Trophoblast cell (in vitro differentiated cells and primary cell): ENCODE results near the gene ARMH1.

Source experiments
- DNase-seq, 2 donors: peaks; one replicate each; pipeline ENCODE4 v3.0.0-alpha.2; 2016
- H2AFZ ChIP-seq: 2 replicates; pipeline ENCODE4 v1.6.1; 2013; ENCODE audit warnings: low read length, moderate library complexity, mild to moderate bottlenecking; ENCODE audit not compliant: insufficient read depth, poor library complexity
- H2AK5ac ChIP-seq: 2 replicates; pipeline ENCODE4 v1.6.1; 2013; ENCODE audit warnings: mild to moderate bottlenecking, low read length
- H2BK120ac ChIP-seq: 2 replicates; pipeline ENCODE4 v1.6.1; 2013; ENCODE audit warnings: low read length, mild to moderate bottlenecking, moderate library complexity; ENCODE audit not compliant: insufficient read depth, poor library complexity
- H2BK12ac ChIP-seq: 2 replicates; pipeline ENCODE4 v1.6.1; 2013; ENCODE audit warnings: mild to moderate bottlenecking, low read length, moderate library complexity
- H2BK5ac ChIP-seq: 2 replicates; pipeline ENCODE4 v1.6.1; 2013; ENCODE audit warnings: low read length, low read depth, moderate library complexity, mild to moderate bottlenecking; ENCODE audit not compliant: poor library complexity
- H3K14ac ChIP-seq: 2 replicates; pipeline ENCODE4 v1.6.1; 2013; ENCODE audit warnings: mild to moderate bottlenecking, low read length
- H3K18ac ChIP-seq: 2 replicates; pipeline ENCODE4 v1.6.1; 2013; ENCODE audit warnings: mild to moderate bottlenecking, low read length
- H3K23ac ChIP-seq: 2 replicates; pipeline ENCODE4 v1.6.1; 2013; ENCODE audit warnings: low read length
- H3K27ac ChIP-seq: 2 replicates; pipeline ENCODE4 v1.5.1; 2013; ENCODE audit warnings: low read depth, mild to moderate bottlenecking, inconsistent platforms, low read length, moderate library complexity
- H3K27me3 ChIP-seq: 2 replicates; pipeline ENCODE4 v1.6.1; 2013; ENCODE audit warnings: inconsistent platforms, mild to moderate bottlenecking, low read length, moderate library complexity; ENCODE audit not compliant: insufficient read depth
- H3K36me3 ChIP-seq, 2 experiments: 1 replicate in 1 of 2; 2 replicates in 1 of 2; pipeline ENCODE4 v1.6.1; 2013; ENCODE audit warnings: low read length in 2 of 2, mild to moderate bottlenecking in 2 of 2, moderate library complexity in 1 of 2; ENCODE audit not compliant: insufficient read depth in 2 of 2, control insufficient read depth in 1 of 2
- H3K4ac ChIP-seq: 2 replicates; pipeline ENCODE4 v1.6.1; 2013; ENCODE audit warnings: low read depth, mild to moderate bottlenecking, low read length, moderate library complexity
- H3K4me1 ChIP-seq, 2 experiments: 1 replicate in 1 of 2; 2 replicates in 1 of 2; pipeline ENCODE4 v1.6.1; 2013; ENCODE audit warnings: low read length in 2 of 2, mild to moderate bottlenecking in 2 of 2, moderate library complexity in 1 of 2; ENCODE audit not compliant: insufficient read depth in 2 of 2, control insufficient read depth in 1 of 2
- H3K4me2 ChIP-seq: 2 replicates; pipeline ENCODE4 v1.6.1; 2013; ENCODE audit warnings: inconsistent platforms, mild to moderate bottlenecking, low read length, moderate library complexity
- H3K4me3 ChIP-seq: 2 replicates; pipeline ENCODE4 v1.5.1; 2013; ENCODE audit warnings: mild to moderate bottlenecking, low read depth, low read length, inconsistent platforms
- H3K79me1 ChIP-seq: one replicate; pipeline ENCODE4 v1.6.1; 2013; ENCODE audit warnings: low read length
- H3K79me2 ChIP-seq: 2 replicates; pipeline ENCODE4 v1.6.1; 2013; ENCODE audit warnings: low read length, mild to moderate bottlenecking; ENCODE audit not compliant: control insufficient read depth, insufficient read depth, poor library complexity
- H3K9ac ChIP-seq: 2 replicates; pipeline ENCODE4 v1.6.1; 2013; ENCODE audit warnings: mild to moderate bottlenecking, low read length
- H3K9me3 ChIP-seq: 2 replicates; pipeline ENCODE4 v1.6.1; 2013; ENCODE audit warnings: low read depth, mild to moderate bottlenecking, control low read depth, inconsistent platforms, low read length; ENCODE audit not compliant: insufficient read depth
- H4K12ac ChIP-seq: 2 replicates; pipeline ENCODE4 v1.6.1; 2013; ENCODE audit warnings: low read depth, mild to moderate bottlenecking, low read length, moderate library complexity
- H4K8ac ChIP-seq: 2 replicates; pipeline ENCODE4 v1.6.1; 2013; ENCODE audit warnings: low read depth, mild to moderate bottlenecking, low read length, moderate library complexity
- H4K91ac ChIP-seq: one replicate; pipeline ENCODE4 v1.6.1; 2013; ENCODE audit warnings: low read depth, mild to moderate bottlenecking, low read length, moderate library complexity
- WGBS: extraction: QIAGEN DNeasy Blood & Tissue Kit; methylation state at CpG from one replicate; pipeline ENCODE4 v1.1.7; 2013; ENCODE audit warnings: missing lambda C conversion rate; ENCODE audit not compliant: insufficient read length, insufficient coverage; ENCODE audit errors: extremely low coverage; 5-methylcytosine and 5-hydroxymethylcytosine counted together

Gene ARMH1

DNA sequence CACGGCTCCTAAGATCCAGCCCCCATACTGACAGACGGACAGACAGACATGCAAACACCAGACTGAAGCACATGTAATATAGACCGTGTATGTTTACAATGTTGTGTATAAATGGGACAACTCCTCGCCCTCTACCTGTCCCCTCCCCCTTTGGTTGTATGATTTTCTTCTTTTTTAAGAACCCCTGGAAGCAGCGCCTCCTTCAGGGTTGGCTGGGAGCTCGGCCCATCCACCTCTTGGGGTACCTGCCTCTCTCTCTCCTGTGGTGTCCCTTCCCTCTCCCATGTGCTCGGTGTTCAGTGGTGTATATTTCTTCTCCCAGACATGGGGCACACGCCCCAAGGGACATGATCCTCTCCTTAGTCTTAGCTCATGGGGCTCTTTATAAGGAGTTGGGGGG is 23.4 kb upstream of the ARMH1 start:
- no peak overlapping the region for H2BK12ac ChIP-seq
- H2AFZ ChIP-seq, result no peak overlapping the region
- H3K27me3 ChIP-seq, result no peaks in the 10 kb centered on the region
- H3K14ac ChIP-seq, result no peak overlapping the region
- peaks cover 51 to 56% of the 10 kb centered on the region in 2 experiments for H3K36me3 ChIP-seq
- no peak overlapping the region for H3K23ac ChIP-seq
- no peak overlapping the region for H3K9ac ChIP-seq
- H3K4me2 ChIP-seq, result no peak overlapping the region
- no peak overlapping the region for H4K8ac ChIP-seq
- H4K12ac ChIP-seq, result no peak overlapping the region
- no peak overlapping the region for H3K27ac ChIP-seq
- H3K9me3 ChIP-seq, result no peaks in the 10 kb centered on the region
- no peaks in the 10 kb centered on the region for H3K79me2 ChIP-seq
- no peak overlapping the region for H3K18ac ChIP-seq
- WGBS, result no CpG with 5 or more reads among the region's 8 CpGs
- H4K91ac ChIP-seq, result no peak overlapping the region
- H2BK120ac ChIP-seq, result no peak overlapping the region
- DNase-seq, result no peak
- no peak overlapping the region for H3K4ac ChIP-seq
- H2AK5ac ChIP-seq, result no peak overlapping the region
- no peak overlapping the region for H2BK5ac ChIP-seq
- H3K79me1 ChIP-seq, result no peaks in the 10 kb centered on the region
- H3K4me1 ChIP-seq, result no peaks in the 10 kb centered on the region
- H3K4me3 ChIP-seq, result no peak overlapping the region

DNA sequence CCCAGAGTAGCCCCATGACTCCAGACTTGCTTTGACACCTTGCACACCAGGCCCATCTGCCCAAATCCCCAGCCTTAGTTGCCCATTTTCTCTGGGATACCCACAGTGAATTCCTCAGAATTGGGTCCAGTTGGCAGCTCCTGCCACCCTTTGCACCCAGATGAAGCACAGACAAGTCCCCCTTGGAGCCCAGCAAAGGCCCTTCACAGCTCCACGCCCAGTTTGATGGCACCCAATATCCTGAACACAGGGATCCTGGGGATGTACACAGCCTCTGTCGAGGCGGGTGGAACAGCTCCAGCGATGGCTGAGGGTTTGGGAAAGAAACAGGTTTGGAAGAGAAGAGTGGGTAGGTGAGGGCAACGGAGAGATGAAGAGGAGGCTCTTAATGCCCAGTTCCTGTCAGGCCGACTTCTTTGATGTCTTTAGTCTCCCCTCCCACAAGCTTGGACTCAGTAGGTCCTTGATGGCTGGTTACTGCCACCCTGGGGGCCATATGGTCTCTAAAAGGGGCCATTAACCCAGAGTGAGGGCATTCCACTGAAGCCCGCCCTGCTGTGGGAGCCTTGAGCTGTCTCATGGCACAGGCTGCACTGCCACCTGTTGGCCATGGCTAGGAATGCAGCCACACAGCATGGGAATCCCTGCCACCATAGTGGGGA is 21.9 kb upstream of the ARMH1 start:
- no peak overlapping the region for H3K18ac ChIP-seq
- no peaks in the 10 kb centered on the region for H3K79me1 ChIP-seq
- no peak overlapping the region for H3K27ac ChIP-seq
- no peak overlapping the region for H3K14ac ChIP-seq
- DNase-seq, result peak; percentile 79 to 91
- no peak overlapping the region for H3K4me2 ChIP-seq
- H3K4me1 ChIP-seq, result no peaks in the 10 kb centered on the region
- no peak overlapping the region for H4K8ac ChIP-seq
- no peak overlapping the region for H4K91ac ChIP-seq
- H4K12ac ChIP-seq, result no peak overlapping the region
- no peak overlapping the region for H2BK5ac ChIP-seq
- no peaks in the 10 kb centered on the region for H3K27me3 ChIP-seq
- H3K4ac ChIP-seq, result no peak overlapping the region
- H3K9ac ChIP-seq, result no peak overlapping the region
- peaks cover 42 to 44% of the 10 kb centered on the region in 2 experiments for H3K36me3 ChIP-seq
- WGBS, result no CpG with 5 or more reads among the region's 7 CpGs
- no peak overlapping the region for H2AFZ ChIP-seq
- no peaks in the 10 kb centered on the region for H3K9me3 ChIP-seq
- H3K23ac ChIP-seq, result no peak overlapping the region
- no peaks in the 10 kb centered on the region for H3K79me2 ChIP-seq
- no peak overlapping the region for H2BK12ac ChIP-seq
- H2AK5ac ChIP-seq, result no peak overlapping the region
- no peak overlapping the region for H3K4me3 ChIP-seq
- H2BK120ac ChIP-seq, result no peak overlapping the region

DNA sequence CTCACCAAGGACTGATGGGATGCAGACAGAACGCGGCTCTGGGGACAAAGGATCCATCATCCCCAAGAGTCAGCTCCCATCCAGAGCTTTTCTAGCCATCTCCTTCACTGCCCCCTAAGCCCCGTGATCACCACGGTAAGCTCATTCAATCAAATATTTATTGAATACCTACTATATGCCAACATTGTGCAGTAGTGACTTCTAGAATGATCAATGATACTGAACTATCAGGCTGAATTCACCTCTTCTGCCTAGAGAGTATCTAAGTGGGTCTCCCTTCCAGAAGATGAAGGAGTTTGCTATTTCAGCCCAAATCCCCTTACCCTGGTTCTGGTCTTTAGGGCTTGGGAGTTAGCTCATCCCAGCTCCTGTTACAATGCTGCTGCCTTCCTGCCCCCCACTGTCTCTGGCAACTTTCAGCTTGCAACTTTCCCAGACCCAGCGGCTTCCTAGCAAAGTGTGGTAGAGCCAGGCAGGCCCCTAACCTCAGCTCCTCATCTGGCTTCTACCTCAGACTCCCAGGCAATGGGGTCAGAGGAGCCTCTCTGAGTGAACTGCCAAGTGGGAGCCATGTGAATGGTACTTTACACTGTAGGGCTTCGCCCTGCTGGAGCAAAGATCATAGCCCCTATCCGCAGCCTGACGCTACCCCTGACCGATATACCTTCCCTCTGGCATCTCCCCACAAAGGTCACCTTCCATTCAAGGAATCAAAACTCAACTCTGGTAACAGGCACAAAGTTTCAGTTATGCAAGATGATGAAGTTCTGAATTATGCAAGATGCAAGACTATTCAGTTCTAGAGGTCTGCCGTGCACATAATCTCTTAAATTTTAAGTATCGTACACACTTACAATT is 21.2 kb upstream of the ARMH1 start:
- Histone ChIP-seq H4K91ac (no peak overlapping the region), H3K4ac (no peak overlapping the region), H3K27me3 (no peaks in the 10 kb centered on the region), H3K14ac (no peak overlapping the region), H2AK5ac (no peak overlapping the region), H3K4me2 (no peak overlapping the region), H2BK120ac (no peak overlapping the region), H3K79me1 (no peaks in the 10 kb centered on the region), H3K36me3 (peaks cover 38 to 39% of the 10 kb centered on the region in 2 experiments), H3K4me1 (no peaks in the 10 kb centered on the region), H2AFZ (no peak overlapping the region), H2BK5ac (no peak overlapping the region), H4K12ac (no peak overlapping the region), H3K9ac (no peak overlapping the region), H3K79me2 (no peaks in the 10 kb centered on the region), H3K4me3 (no peak overlapping the region), H2BK12ac (no peak overlapping the region), H3K18ac (no peak overlapping the region), H3K23ac (no peak overlapping the region), H4K8ac (no peak overlapping the region), H3K27ac (no peak overlapping the region), H3K9me3 (no peaks in the 10 kb centered on the region)
- no CpG with 5 or more reads among the region's 11 CpGs for WGBS
- DNase-seq, result peak in 1 of 2 donors; percentile 15

DNA sequence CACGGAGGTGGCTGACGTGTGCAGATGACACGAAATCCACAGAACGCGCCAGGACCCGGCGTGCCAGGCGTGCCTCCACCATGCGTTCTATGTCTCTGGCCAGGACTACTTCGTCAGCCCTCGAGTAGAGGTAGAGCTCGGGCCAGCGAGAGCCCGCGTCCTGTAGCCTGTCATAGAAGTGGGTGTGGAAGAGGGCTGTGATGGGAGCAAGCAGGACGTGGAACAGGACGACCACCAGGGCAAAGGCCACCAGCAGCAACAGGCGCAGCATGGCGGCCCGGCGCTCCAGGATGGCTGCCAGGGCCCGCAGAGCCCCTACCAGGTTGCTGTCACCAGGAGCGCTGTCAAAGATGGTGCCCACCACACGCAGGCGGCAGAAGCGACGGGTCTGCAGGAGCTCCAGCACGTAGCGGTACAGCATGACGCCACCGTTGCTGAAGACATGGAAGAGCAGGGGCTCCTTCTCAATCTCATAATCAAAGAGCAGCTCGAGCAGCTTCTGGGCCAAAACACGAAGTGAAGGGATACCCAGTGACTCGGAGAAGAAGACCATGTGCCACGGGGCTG is 19.8 kb upstream of the ARMH1 start:
- no peak overlapping the region for H3K23ac ChIP-seq
- H3K4me1 ChIP-seq, result no peaks in the 10 kb centered on the region
- no peaks in the 10 kb centered on the region for H3K79me1 ChIP-seq
- no peak overlapping the region for H2AFZ ChIP-seq
- no peak overlapping the region for H3K9ac ChIP-seq
- H2BK120ac ChIP-seq, result no peak overlapping the region
- H4K91ac ChIP-seq, result no peak overlapping the region
- H3K18ac ChIP-seq, result no peak overlapping the region
- H3K36me3 ChIP-seq, result peaks cover 28 to 29% of the 10 kb centered on the region in 2 experiments
- H3K79me2 ChIP-seq, result no peaks in the 10 kb centered on the region
- H4K12ac ChIP-seq, result no peak overlapping the region
- H3K14ac ChIP-seq, result no peak overlapping the region
- no peak overlapping the region for H3K4ac ChIP-seq
- no peak overlapping the region for H4K8ac ChIP-seq
- no peaks in the 10 kb centered on the region for H3K9me3 ChIP-seq
- peak in 1 of 2 donors; percentile 30 for DNase-seq
- H2BK5ac ChIP-seq, result no peak overlapping the region
- H2BK12ac ChIP-seq, result no peak overlapping the region
- no peaks in the 10 kb centered on the region for H3K27me3 ChIP-seq
- no peak overlapping the region for H3K4me3 ChIP-seq
- no peak overlapping the region for H2AK5ac ChIP-seq
- WGBS, result no CpG with 5 or more reads among the region's 35 CpGs
- no peak overlapping the region for H3K4me2 ChIP-seq
- H3K27ac ChIP-seq, result no peak overlapping the region
